ENCODE results near the gene SH2D3C. TPM values are rescaled to one million over a fixed set of nuclear protein-coding genes. Genes with fewer than 3 reads are reported as not detected.

Gene SH2D3C
- total RNA-seq, 2 experiments from 2014 or later: 29.9 to 30.3 TPM

DNA sequence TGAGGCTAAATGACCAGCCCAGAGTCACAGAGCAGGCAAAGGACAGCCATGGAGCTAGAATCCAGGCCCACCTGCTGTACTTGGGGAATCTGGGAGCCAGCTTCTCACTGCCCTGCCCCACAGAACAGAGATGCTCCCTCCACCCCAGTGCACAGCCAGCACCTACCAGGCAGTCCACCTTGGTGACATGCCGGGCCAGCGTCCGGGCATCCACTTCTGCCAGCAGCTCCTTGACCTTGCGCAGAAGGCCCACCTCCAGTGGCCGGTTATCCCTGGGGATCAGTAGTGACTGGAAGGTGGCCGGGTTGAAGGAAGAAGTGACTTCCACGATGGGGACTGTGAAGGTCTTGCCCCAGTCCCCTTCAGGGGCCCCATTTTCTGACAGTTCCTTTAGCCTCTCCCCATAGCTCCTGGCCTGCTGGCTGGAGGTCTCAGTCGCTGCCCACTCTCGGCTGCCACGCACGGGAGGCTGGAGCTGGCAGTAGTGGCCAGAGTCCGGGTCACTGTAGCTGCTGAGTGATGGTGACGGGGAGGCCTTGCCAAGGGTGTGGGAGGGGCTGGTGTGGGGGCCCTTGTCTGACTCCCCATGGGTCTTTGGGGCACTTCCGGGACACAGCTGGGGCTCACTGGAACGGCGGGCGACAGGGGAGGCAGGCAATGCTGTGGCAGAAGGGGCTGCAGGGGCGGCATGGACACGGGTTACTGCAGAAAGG is 33.9 kb downstream of the SH2D3C start:
- ChIA-PET POLR2A (interaction anchor here (1.2 to 1.6 kb wide), 3 partner anchors 10 to 126 kb away, joined by 3 to 4 read pairs (median 3); partner anchors contain the start of genes CDK9 and TOR2A), CTCF (interaction anchor here (1.3 to 4.0 kb wide), 4 partner anchors 10 to 177 kb away, joined by 3 to 17 read pairs (median 10); partner anchors contain the start of gene TOR2A)
- peaks cover 23% of the 10 kb centered on the region for H3K36me3 Mint-ChIP-seq (ENCODE audit: low read depth)
- no peak overlapping the region for H3K4me3 Mint-ChIP-seq
- ATAC-seq (no peak), DNase-seq (no peak)
- no peaks in the 10 kb centered on the region for H3K27me3 Mint-ChIP-seq
- H3K27ac Mint-ChIP-seq: no peak overlapping the region
- H3K4me1 Mint-ChIP-seq (ENCODE audit: low read depth): peaks cover 13% of the 10 kb centered on the region
- intact Hi-C loops (cut with micrococcal nuclease): no loop called here
- TF ChIP-seq, protein P1, sequence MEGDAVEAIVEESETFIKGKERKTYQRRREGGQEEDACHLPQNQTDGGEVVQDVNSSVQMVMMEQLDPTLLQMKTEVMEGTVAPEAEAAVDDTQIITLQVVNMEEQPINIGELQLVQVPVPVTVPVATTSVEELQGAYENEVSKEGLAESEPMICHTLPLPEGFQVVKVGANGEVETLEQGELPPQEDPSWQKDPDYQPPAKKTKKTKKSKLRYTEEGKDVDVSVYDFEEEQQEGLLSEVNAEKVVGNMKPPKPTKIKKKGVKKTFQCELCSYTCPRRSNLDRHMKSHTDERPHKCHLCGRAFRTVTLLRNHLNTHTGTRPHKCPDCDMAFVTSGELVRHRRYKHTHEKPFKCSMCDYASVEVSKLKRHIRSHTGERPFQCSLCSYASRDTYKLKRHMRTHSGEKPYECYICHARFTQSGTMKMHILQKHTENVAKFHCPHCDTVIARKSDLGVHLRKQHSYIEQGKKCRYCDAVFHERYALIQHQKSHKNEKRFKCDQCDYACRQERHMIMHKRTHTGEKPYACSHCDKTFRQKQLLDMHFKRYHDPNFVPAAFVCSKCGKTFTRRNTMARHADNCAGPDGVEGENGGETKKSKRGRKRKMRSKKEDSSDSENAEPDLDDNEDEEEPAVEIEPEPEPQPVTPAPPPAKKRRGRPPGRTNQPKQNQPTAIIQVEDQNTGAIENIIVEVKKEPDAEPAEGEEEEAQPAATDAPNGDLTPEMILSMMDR (IDR thresholded peaks at IDR 0.05): no peak
- no peaks in the 10 kb centered on the region for H3K9me3 Mint-ChIP-seq

DNA sequence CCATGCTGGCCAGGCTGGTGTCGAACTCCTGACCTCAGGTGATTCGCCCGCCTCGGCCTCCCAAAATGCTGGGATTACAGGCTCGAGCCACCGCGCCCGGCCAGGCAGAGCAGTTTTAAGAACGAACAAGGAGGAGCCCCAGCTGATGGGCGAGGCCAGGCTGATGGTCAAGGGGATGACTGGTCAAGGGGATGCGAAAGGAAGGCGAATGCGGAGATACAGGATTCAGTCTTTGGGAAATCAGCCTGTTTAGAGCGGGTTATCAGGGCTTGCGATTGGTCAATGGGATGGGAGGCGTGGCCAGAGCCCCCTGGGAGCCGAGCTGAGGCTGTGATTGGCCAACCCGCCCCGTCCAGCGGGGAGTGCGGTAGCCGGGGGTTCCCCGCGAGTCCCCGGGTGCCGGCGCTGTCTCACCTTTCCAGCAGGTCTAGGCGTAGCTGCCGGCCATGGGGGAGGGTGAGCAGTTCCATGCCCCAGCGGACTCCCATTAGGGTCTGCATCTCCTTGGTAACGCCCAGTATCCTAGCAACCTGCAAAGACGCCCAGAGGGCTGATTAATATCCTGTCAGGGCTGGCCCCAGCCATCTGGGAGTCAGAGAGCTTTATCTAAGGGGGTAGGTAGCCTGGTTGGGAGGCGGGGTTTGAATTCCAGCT is 35.9 kb downstream of the SH2D3C start:
- intact Hi-C loops (cut with micrococcal nuclease): no loop called here
- ChIA-PET POLR2A (interaction anchor here (1.0 to 1.3 kb wide), 3 partner anchors 8 to 42 kb away, joined by 3 read pairs; no protein-coding TSS in a partner anchor), CTCF (interaction anchor here (0.7 to 4.0 kb wide), 4 partner anchors 8 to 179 kb away, joined by 3 to 15 read pairs (median 6); partner anchors contain the start of gene TOR2A)
- Mint-ChIP-seq H3K4me1 (ENCODE audit: low read depth) (peaks cover 10% of the 10 kb centered on the region), H3K27ac (peak overlapping the region; percentile 46), H3K27me3 (no peaks in the 10 kb centered on the region), H3K36me3 (ENCODE audit: low read depth) (peaks cover 17% of the 10 kb centered on the region), H3K4me3 (no peak overlapping the region), H3K9me3 (no peaks in the 10 kb centered on the region)
- TF ChIP-seq, protein P1 (IDR thresholded peaks at IDR 0.05): no peak
- peak; percentile 12 for ATAC-seq
- DNase-seq: no peak

DNA sequence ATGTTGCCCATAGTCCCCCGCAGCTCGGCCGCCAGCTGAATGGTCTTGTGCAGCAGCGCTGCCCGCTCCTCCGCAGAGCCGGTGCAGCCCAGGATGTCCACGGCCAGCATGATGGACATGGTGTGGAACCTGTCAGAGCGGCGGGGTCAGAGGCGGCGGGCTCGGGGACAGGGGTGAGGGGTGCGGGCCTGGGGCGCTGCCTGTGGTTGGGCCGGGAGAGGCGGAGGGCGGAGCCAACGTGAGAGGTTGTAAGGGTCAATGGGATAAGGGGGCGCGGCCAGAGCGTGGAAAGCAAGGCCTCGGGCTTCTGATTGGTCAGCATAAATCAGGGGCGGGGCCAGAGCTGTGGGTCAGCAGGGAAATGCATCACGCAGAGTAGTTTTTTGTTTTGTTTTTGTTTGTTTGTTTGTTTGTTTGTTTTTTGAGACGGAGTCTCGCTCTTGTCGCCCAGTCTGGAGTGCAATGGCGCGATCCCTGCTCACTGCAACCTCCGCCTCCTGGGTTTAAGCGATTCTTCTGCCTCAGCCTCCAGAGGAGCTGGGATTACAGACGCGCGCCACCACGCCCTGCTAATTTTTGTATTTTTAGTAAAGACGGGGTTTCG is 36.5 kb downstream of the SH2D3C start:
- H3K36me3 Mint-ChIP-seq (ENCODE audit: low read depth): peaks cover 17% of the 10 kb centered on the region
- intact Hi-C loops (cut with micrococcal nuclease): no loop called here
- no peaks in the 10 kb centered on the region for H3K27me3 Mint-ChIP-seq
- ATAC-seq (no peak), DNase-seq (no peak)
- H3K4me3 Mint-ChIP-seq: no peak overlapping the region
- TF ChIP-seq, protein P1 (IDR thresholded peaks at IDR 0.05): no peak
- POLR2A ChIA-PET: interaction anchor here (1.2 to 1.5 kb wide), 2 partner anchors 22 to 43 kb away, joined by 3 to 5 read pairs; no protein-coding TSS in a partner anchor
- CTCF ChIA-PET: interaction anchor here (1.2 to 2.4 kb wide), 3 partner anchors 22 to 128 kb away, joined by 3 to 8 read pairs (median 4); no protein-coding TSS in a partner anchor
- no peak overlapping the region for H3K27ac Mint-ChIP-seq
- H3K4me1 Mint-ChIP-seq (ENCODE audit: low read depth): peaks cover 4% of the 10 kb centered on the region
- no peaks in the 10 kb centered on the region for H3K9me3 Mint-ChIP-seq

DNA sequence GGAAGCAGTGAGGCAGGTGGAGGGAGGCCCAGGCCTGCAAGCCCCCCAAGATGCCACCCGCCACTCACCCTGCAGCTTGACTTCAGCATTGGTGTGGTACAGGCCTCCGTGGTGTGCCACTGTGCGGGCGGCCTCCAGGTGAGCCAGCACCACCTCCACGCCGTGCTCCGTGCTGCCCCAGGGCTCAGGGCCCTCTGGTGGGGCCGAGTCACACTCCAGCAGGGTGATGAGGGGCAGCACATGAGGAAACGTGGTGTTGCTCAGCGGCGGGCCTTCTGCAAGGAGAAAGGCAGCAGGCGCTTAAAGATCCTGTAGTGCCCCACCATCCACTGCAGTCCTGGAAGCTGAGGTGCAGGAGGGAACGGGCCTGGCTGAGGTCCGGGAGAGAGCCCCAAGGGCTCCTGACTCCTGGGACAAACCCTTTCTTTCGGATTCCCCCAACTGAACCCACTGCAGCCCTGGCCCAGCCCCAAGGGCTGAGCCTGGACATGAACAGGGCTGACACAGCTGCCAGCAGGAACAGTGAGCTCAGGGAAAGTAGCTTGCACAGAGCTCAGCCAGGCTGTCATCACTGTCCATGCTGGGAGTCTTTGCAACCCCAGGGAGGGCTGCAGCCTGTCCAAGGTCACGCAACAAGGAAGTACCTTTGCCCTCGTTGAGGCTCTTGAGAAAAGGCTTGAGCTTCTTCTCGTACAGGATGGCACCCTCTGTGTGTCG is 38.7 kb downstream of the SH2D3C start:
- Mint-ChIP-seq H3K4me3 (no peak overlapping the region), H3K4me1 (ENCODE audit: low read depth) (peaks cover 6% of the 10 kb centered on the region), H3K9me3 (no peaks in the 10 kb centered on the region), H3K27ac (no peak overlapping the region), H3K27me3 (no peaks in the 10 kb centered on the region), H3K36me3 (ENCODE audit: low read depth) (peaks cover 12% of the 10 kb centered on the region)
- ChIA-PET POLR2A (interaction anchor here (0.6 to 1.4 kb wide), 3 partner anchors 39 to 125 kb away, joined by 3 to 5 read pairs (median 3); partner anchors contain the start of gene SH2D3C), CTCF (interaction anchor here (0.7 to 1.5 kb wide), 4 partner anchors 130 to 203 kb away, joined by 3 to 4 read pairs (median 4); no protein-coding TSS in a partner anchor)
- no peak for ATAC-seq
- DNase-seq: no peak
- intact Hi-C loops (cut with micrococcal nuclease): loop anchor here (5.0 to 10.0 kb wide), 3 partner anchors 43 to 235 kb away; no protein-coding TSS in a partner anchor
- TF ChIP-seq, protein P1 (IDR thresholded peaks at IDR 0.05): no peak
